ENCODE measurements around the gene APBA2. TPM values are rescaled to one million over a fixed set of nuclear protein-coding genes. Genes with fewer than 3 reads are reported as not detected.

APBA2 gene
- total and polyA plus RNA-seq, 2 of the 4 experiments (the other 2 are of a cell fraction): 21.7 to 33.0 TPM

DNA sequence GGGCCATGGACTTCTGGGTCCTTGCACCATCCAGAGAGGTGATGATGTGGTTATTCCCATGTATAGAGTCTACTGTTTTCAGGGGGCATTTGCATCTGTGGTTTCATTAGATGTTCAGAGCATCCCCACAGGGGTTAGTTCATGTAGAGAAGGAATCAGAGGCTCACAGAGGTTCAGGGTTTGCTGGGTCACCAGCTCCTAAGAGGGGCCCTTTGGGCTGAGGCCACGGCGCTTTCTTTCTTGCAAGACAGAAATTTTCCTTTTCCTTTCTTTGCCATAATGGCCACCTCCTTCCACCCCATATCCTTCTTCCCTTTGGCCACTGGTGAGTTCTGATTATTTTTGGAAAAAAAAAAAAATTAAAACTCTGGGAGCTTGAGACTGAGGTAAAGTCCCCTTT, 62.3 kb downstream of the APBA2 start:
- Histone ChIP-seq H4K5ac (ENCODE audit: low read depth, low read length) (no peak overlapping the region), H2AFZ (replicated peaks; ENCODE audit: low read length, poor library complexity) (no peak overlapping the region), H3K27ac (ENCODE audit: insufficient read depth, low read length) (no peak overlapping the region), H3K9me3 (ENCODE audit: control insufficient read depth, insufficient read depth, low read length) (no peaks in the 10 kb centered on the region), H4K91ac (ENCODE audit: insufficient read depth, low read depth, low read length) (no peak overlapping the region), H3K9me1 (ENCODE audit: insufficient read depth, low read length) (peaks cover 5% of the 10 kb centered on the region; the same call in 1 of the 2 replicates), H4K8ac (ENCODE audit: low read depth in 2 of 2, low read length in 2 of 2) (no peak overlapping the region), H4K20me1 (ENCODE audit: insufficient read depth, low read length) (peaks cover 3% of the 10 kb centered on the region; the same call in 1 of the 2 replicates), H3K14ac (replicated peaks; ENCODE audit: low read depth, low read length) (no peak overlapping the region), H3K4ac (ENCODE audit: low read depth, low read length) (no peak overlapping the region), H3K4me2 (ENCODE audit: low read depth, low read length) (no peak overlapping the region), H2BK120ac (ENCODE audit: low read depth, low read length) (no peak overlapping the region), H2BK15ac (ENCODE audit: low read depth, low read length) (no peak overlapping the region), H3K56ac (ENCODE audit: extremely low read depth, insufficient read depth, low read length) (no peak overlapping the region), H3K4me1 (ENCODE audit: control insufficient read depth, insufficient read depth, low read length) (no peaks in the 10 kb centered on the region), H3K9ac (ENCODE audit: low read depth, low read length) (no peak overlapping the region), H3K18ac (ENCODE audit: low read depth, low read length) (no peak overlapping the region), H3K4me3 (ENCODE audit: insufficient read depth, low read depth, low read length) (no peak overlapping the region), H2BK5ac (ENCODE audit: low read depth, low read length, poor library complexity, severe bottlenecking) (no peak overlapping the region), H2BK20ac (ENCODE audit: low read depth, low read length) (no peak overlapping the region), H3K36me3 (ENCODE audit: control insufficient read depth, insufficient read depth, low read length) (no peaks in the 10 kb centered on the region; the same call in 1 of the 2 replicates), H3K79me1 (ENCODE audit: low read depth in 1 of 2, low read length in 2 of 2) (peaks cover 16 to 41% of the 10 kb centered on the region in 2 experiments; a peak in 3 of 4 replicates), H2AK5ac (ENCODE audit: low read depth, low read length) (no peak overlapping the region), H3K27me3 (ENCODE audit: control insufficient read depth, insufficient read depth, low read length) (no peaks in the 10 kb centered on the region), H3K23ac (ENCODE audit: low read depth, low read length) (no peak overlapping the region), H2AK9ac (replicated peaks; ENCODE audit: low read depth, low read length, poor library complexity) (no peak overlapping the region)
- in situ Hi-C loops (cut with MboI; ENCODE audit: low sequenced_read_pairs): no loop called here
- ChIA-PET POLR2A (ENCODE audit: unreplicated experiment) (no interaction called here), CTCF (interaction anchor here (1.5 kb wide), 1 partner anchor 13 kb away, joined by 3 read pairs; no protein-coding TSS in a partner anchor)
- TF ChIP-seq RAD21 (IDR thresholded peaks at IDR 0.05; ENCODE audit: low read length): no peak
- TF ChIP-seq RCOR1 (IDR thresholded peaks at IDR 0.05; ENCODE audit: insufficient replicate concordance, low read length): no peak
- TF ChIP-seq MAFK (IDR thresholded peaks at IDR 0.05; ENCODE audit: low read depth, low read length): no peak
- no peak for TF ChIP-seq RFX5 (IDR thresholded peaks at IDR 0.05; ENCODE audit: low read depth, low read length)
- TF ChIP-seq SMC3 (IDR thresholded peaks at IDR 0.05; ENCODE audit: low read depth, low read length): no peak
- no peak for TF ChIP-seq CEBPB (IDR thresholded peaks at IDR 0.05; ENCODE audit: low read depth, low read length)
- BruUV-seq (replicated peaks): no TSS peak
- intact Hi-C loops (cut with micrococcal nuclease): no loop called here
- DNase-seq: no peak
- no peak for ATAC-seq (ENCODE audit: low read depth)
- no CpG with 5 or more reads among the region's 2 CpGs for WGBS, 2 experiments (ENCODE audit: extremely low coverage in 2 of 2, insufficient read length in 1 of 2)
- dilution Hi-C loops (cut with HindIII; ENCODE audit: low sequenced_read_pairs, unreplicated experiment): no loop called here
